ENCODE measurements around the gene IL12RB2.

- TF ChIP-seq TAF1 (IDR thresholded peaks at IDR 0.05; ENCODE audit: borderline replicate concordance, low read depth, low read length) (no peak), POLR2A (IDR thresholded peaks at IDR 0.05; ENCODE audit: low read depth, low read length) (no peak)
Observed at GRCh38 chr1:67270541-67270940, 37.1 kb upstream of the IL12RB2 start.
